HL-60 (cell line): ENCODE results near the gene SMARCAD1.

Source experiments
- GABPA ChIP-seq: IDR thresholded peaks from 2 replicates; pipeline ENCODE4 v1.6.1; 2012; ENCODE audit warnings: low read depth
- POLR2AphosphoS5 ChIP-seq: IDR thresholded peaks from 2 replicates; pipeline ENCODE4 v1.6.1; 2012; ENCODE audit warnings: low read depth
- SPI1 ChIP-seq: IDR thresholded peaks from 2 replicates; pipeline ENCODE4 v1.6.1; 2012; ENCODE audit warnings: low read depth, mild to moderate bottlenecking, borderline replicate concordance
- TF ChIP-seq, protein P1 (sequence below): IDR thresholded peaks from one replicate; pipeline ENCODE4 v1.5.1; 2011; ENCODE audit warnings: low read length, control low read depth, inconsistent platforms; ENCODE audit not compliant: insufficient read depth
- TF ChIP-seq, protein P2 (sequence below): IDR thresholded peaks from 2 replicates; pipeline ENCODE4 v1.6.1; 2012; ENCODE audit warnings: low read depth; ENCODE audit not compliant: insufficient replicate concordance

DNA sequence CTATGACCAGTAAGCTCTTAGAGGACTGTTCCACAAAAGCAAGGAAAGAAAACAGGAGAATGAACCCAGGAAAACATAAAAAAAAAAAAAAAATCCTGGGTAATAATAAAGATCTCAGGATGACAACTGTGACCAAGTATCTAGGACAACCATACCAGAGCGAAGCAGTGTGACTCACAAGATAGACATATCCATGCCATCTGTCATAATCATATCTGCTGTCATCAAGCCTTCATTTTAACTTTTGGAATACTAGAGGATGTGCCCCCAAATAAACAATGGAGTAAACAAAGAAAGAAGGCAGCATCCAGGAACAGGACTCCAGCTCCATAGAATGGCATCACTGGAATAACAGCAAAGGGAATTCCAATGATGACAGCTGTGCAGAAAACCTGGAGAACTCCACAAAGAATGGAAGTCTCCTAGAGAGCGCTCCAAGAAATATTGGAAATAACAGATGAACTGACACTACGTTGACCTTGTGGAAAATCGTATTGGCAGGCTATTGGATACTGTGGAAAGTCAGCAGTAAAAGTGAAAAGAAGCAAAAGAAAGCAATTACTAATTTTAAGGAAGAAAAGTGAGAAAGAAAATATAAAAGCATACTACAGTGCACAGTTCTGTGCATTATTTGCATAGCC lies 99.7 kb downstream of the SMARCAD1 start:
- TF ChIP-seq, protein P1, sequence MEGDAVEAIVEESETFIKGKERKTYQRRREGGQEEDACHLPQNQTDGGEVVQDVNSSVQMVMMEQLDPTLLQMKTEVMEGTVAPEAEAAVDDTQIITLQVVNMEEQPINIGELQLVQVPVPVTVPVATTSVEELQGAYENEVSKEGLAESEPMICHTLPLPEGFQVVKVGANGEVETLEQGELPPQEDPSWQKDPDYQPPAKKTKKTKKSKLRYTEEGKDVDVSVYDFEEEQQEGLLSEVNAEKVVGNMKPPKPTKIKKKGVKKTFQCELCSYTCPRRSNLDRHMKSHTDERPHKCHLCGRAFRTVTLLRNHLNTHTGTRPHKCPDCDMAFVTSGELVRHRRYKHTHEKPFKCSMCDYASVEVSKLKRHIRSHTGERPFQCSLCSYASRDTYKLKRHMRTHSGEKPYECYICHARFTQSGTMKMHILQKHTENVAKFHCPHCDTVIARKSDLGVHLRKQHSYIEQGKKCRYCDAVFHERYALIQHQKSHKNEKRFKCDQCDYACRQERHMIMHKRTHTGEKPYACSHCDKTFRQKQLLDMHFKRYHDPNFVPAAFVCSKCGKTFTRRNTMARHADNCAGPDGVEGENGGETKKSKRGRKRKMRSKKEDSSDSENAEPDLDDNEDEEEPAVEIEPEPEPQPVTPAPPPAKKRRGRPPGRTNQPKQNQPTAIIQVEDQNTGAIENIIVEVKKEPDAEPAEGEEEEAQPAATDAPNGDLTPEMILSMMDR = no peak
- TF ChIP-seq POLR2AphosphoS5 (no peak), SPI1 (no peak), GABPA (no peak)
- TF ChIP-seq, protein P2, sequence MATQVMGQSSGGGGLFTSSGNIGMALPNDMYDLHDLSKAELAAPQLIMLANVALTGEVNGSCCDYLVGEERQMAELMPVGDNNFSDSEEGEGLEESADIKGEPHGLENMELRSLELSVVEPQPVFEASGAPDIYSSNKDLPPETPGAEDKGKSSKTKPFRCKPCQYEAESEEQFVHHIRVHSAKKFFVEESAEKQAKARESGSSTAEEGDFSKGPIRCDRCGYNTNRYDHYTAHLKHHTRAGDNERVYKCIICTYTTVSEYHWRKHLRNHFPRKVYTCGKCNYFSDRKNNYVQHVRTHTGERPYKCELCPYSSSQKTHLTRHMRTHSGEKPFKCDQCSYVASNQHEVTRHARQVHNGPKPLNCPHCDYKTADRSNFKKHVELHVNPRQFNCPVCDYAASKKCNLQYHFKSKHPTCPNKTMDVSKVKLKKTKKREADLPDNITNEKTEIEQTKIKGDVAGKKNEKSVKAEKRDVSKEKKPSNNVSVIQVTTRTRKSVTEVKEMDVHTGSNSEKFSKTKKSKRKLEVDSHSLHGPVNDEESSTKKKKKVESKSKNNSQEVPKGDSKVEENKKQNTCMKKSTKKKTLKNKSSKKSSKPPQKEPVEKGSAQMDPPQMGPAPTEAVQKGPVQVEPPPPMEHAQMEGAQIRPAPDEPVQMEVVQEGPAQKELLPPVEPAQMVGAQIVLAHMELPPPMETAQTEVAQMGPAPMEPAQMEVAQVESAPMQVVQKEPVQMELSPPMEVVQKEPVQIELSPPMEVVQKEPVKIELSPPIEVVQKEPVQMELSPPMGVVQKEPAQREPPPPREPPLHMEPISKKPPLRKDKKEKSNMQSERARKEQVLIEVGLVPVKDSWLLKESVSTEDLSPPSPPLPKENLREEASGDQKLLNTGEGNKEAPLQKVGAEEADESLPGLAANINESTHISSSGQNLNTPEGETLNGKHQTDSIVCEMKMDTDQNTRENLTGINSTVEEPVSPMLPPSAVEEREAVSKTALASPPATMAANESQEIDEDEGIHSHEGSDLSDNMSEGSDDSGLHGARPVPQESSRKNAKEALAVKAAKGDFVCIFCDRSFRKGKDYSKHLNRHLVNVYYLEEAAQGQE = no peak
